Endothelial cell of umbilical vein (primary cell): Measurements from ENCODE around the gene OLIG3. TPM values are rescaled to one million over a fixed set of nuclear protein-coding genes. Genes with fewer than 3 reads are reported as not detected.

Experiments
- BruUV-seq: library from RNA; stranded (reverse); fragments of 400-500 nt; replicated peaks from 2 replicates; lab custom pipeline; 2021; lab: Mats Ljungman, UMichigan
- CTCF ChIA-PET: fragments of 300-600, 350-600 bp; sonication (Branson Sonifier 250); formaldehyde crosslinking; loops from one replicate; lab custom pipeline; 2021; ENCODE audit warnings: antibody characterized with exemption, inconsistent platforms; lab: Charles Lee
- POLR2A ChIA-PET: fragments of 300-600, 350-600 bp; sonication (Branson Sonifier 250); formaldehyde crosslinking; loops from one replicate; lab custom pipeline; 2021; ENCODE audit warnings: antibody characterized with exemption, inconsistent platforms; lab: Charles Lee
- DNase-seq: peaks from one replicate; pipeline ENCODE4 v3.0.0-alpha.2; 2011; ENCODE audit warnings: low read depth, low spot score
- FAIRE-seq: peaks from 2 replicates; lab custom pipeline; 2011; peaks lifted over from hg19 to GRCh38; lab: Jason Lieb, UNC
- H2AFZ ChIP-seq: 2 replicates; pipeline ENCODE4 v1.6.0; 2012; ENCODE audit warnings: low read depth, low read length, control low read depth, inconsistent platforms
- H3K27ac ChIP-seq: 2 replicates; pipeline ENCODE4 v1.5.1; 2011; ENCODE audit warnings: low read depth, mild to moderate bottlenecking, control low read depth, low read length, moderate library complexity; ENCODE audit not compliant: insufficient read depth
- H3K27me3 ChIP-seq, 2 experiments: 2 replicates each; pipeline versions ENCODE4 v1.6.0 to v1.6.1; 2011; ENCODE audit warnings: low read length in 2 of 2, mixed read lengths in 1 of 2; ENCODE audit not compliant: control insufficient read depth in 2 of 2, insufficient read depth in 2 of 2
- H3K36me3 ChIP-seq, 2 experiments: 2 replicates in 1 of 2; 3 replicates in 1 of 2; pipeline ENCODE4 v1.5.1; 2011; ENCODE audit warnings: low read length in 2 of 2, mild to moderate bottlenecking in 1 of 2, moderate library complexity in 1 of 2; ENCODE audit not compliant: control insufficient read depth in 2 of 2, insufficient read depth in 2 of 2; ENCODE audit errors: extremely low read depth in 1 of 2
- H3K4me1 ChIP-seq: 3 replicates; pipeline ENCODE4 v1.5.1; 2011; ENCODE audit warnings: mild to moderate bottlenecking, low read length; ENCODE audit not compliant: control insufficient read depth, insufficient read depth; ENCODE audit errors: extremely low read depth
- H3K4me2 ChIP-seq: 2 replicates; pipeline ENCODE4 v1.6.1; 2011; ENCODE audit warnings: low read length, control low read depth, mixed read lengths; ENCODE audit not compliant: insufficient read depth
- H3K4me3 ChIP-seq, 3 experiments: fragments of 200-600 bp in 1 of 3; sonication (generic), shearing (Covaris generic) in 1 of 3; replicated peaks in 1 of 3; 2 replicates each; pipeline ENCODE4 v1.5.1; 2011 to 2016; ENCODE audit warnings: control low read depth in 3 of 3, low read length in 3 of 3, mild to moderate bottlenecking in 2 of 3, inconsistent platforms in 1 of 3, low read depth in 1 of 3, moderate library complexity in 1 of 3; ENCODE audit not compliant: insufficient read depth in 1 of 3
- H3K79me2 ChIP-seq: 2 replicates; pipeline ENCODE4 v1.6.0; 2012; ENCODE audit warnings: low read length, inconsistent platforms; ENCODE audit not compliant: control insufficient read depth, insufficient read depth
- H3K9ac ChIP-seq: replicated peaks from 2 replicates; pipeline ENCODE3; 2011; ENCODE audit warnings: low read length, control low read depth; ENCODE audit not compliant: insufficient read depth; ENCODE audit errors: extremely low read depth
- H3K9me1 ChIP-seq: replicated peaks from 3 replicates; pipeline ENCODE4 v1.6.0; 2011; ENCODE audit warnings: mild to moderate bottlenecking, low read length; ENCODE audit not compliant: control insufficient read depth, insufficient read depth; ENCODE audit errors: extremely low read depth
- H3K9me3 ChIP-seq: replicated peaks from 2 replicates; pipeline ENCODE4 v1.5.1; 2012; ENCODE audit warnings: low read length, inconsistent platforms; ENCODE audit not compliant: control insufficient read depth, insufficient read depth
- H4K20me1 ChIP-seq: replicated peaks from 2 replicates; pipeline ENCODE3; 2011; ENCODE audit warnings: mild to moderate bottlenecking, low read length; ENCODE audit not compliant: control insufficient read depth, insufficient read depth; ENCODE audit errors: extremely low read depth
- CTCF ChIP-seq, 2 donors: IDR thresholded peaks; 1 replicate in 1 of 2; 2 replicates in 1 of 2; pipeline ENCODE4 v1.5.1; 2011; ENCODE audit warnings: low read length in 2 of 2, mild to moderate bottlenecking in 2 of 2, moderate library complexity in 2 of 2, control low read depth in 1 of 2, inconsistent platforms in 1 of 2, low read depth in 1 of 2; ENCODE audit not compliant: insufficient read depth in 1 of 2; ENCODE audit errors: extremely low read depth in 1 of 2
- EZH2 ChIP-seq: IDR thresholded peaks from 2 replicates; pipeline ENCODE4 v1.6.1; 2012; ENCODE audit warnings: borderline replicate concordance, low read depth, mild to moderate bottlenecking, moderate library complexity, low read length, inconsistent platforms; ENCODE audit not compliant: severe bottlenecking
- FOS ChIP-seq: IDR thresholded peaks from 2 replicates; pipeline ENCODE4 v1.6.1; 2011; ENCODE audit warnings: mild to moderate bottlenecking, low read length, moderate library complexity, borderline replicate concordance; ENCODE audit not compliant: insufficient read depth
- GATA2 ChIP-seq: IDR thresholded peaks from 2 replicates; pipeline ENCODE4 v1.7.0; 2011; ENCODE audit warnings: low read depth, mild to moderate bottlenecking, moderate library complexity, mixed read lengths, low read length; ENCODE audit not compliant: insufficient read length, insufficient read depth
- JUN ChIP-seq: IDR thresholded peaks from 2 replicates; pipeline ENCODE4 v1.6.1; 2011; ENCODE audit warnings: borderline replicate concordance, low read depth; ENCODE audit not compliant: insufficient read length, insufficient read depth
- MAX ChIP-seq: IDR thresholded peaks from 2 replicates; pipeline ENCODE4 v1.6.1; 2011; ENCODE audit not compliant: insufficient read depth, insufficient read length
- MYC ChIP-seq: IDR thresholded peaks from one replicate; pipeline ENCODE4 v1.6.1; 2011; ENCODE audit warnings: mild to moderate bottlenecking, low read depth, low read length
- POLR2A ChIP-seq: IDR thresholded peaks from 2 replicates; pipeline ENCODE4 v1.6.1; 2012; ENCODE audit warnings: low read depth, mild to moderate bottlenecking, control low read depth, low read length
- POLR2AphosphoS5 ChIP-seq: IDR thresholded peaks from 2 replicates; pipeline ENCODE4 v1.6.1; 2012; ENCODE audit warnings: low read depth, mild to moderate bottlenecking, control low read depth, low read length, moderate library complexity; ENCODE audit not compliant: insufficient read depth
- dilution Hi-C: fragments of 300-500 bp; cut with MboI; formaldehyde crosslinking; loops from one replicate; pipeline ENCODE4 v1.15.0; 2019; ENCODE audit warnings: low sequenced_read_pairs; ENCODE audit not compliant: extremely low pct_ligation_motif_present
- intact Hi-C: fragments of 100-400 bp; cut with micrococcal nuclease; formaldehyde crosslinking; loops from one replicate; pipeline ENCODE4 v1.10.0; 2022
- polyA plus RNA-seq, 4 experiments: library from polyadenylated mRNA; depleted of rRNA in 3 of 4; stranded (reverse) in 3 of 4; unstranded in 1 of 4; fragments of >200 nt; gene quantifications; 2 replicates each; pipeline versions ENCODE4 v1.2.1 to v1.2.3, GENCODE V29; 2011 to 2012; ENCODE audit warnings: missing spikeins in 1 of 4
- total RNA-seq: library from RNA; stranded (reverse); gene quantifications from 2 replicates; pipeline ENCODE4 v1.2.3, GENCODE V29; 2021

OLIG3 gene
- total and polyA plus RNA-seq, 2 donors (not counting 3 experiments of a cell fraction or from before 2014, with no cell fraction given), result not detected

- no TSS peak for BruUV-seq
- TF ChIP-seq CTCF (IDR thresholded peaks at IDR 0.05; ENCODE audit: extremely low read depth in 1 of 2, insufficient read depth in 1 of 2, low read depth in 1 of 2, low read length in 2 of 2) (no peak), POLR2A (no peak), EZH2 (no peak), FOS (no peak), POLR2AphosphoS5 (no peak), JUN (no peak), GATA2 (no peak), MYC (no peak), MAX (no peak)
- Histone ChIP-seq H4K20me1 (no peaks in the 10 kb centered on the region), H2AFZ (no peak overlapping the region), H3K4me2 (no peak overlapping the region), H3K9me3 (no peaks in the 10 kb centered on the region), H3K9ac (no peak overlapping the region), H3K36me3 (no peaks in the 10 kb centered on the region), H3K27ac (no peak overlapping the region), H3K4me3 (no peak overlapping the region), H3K79me2 (no peaks in the 10 kb centered on the region), H3K27me3 (no peaks in the 10 kb centered on the region), H3K9me1 (no peaks in the 10 kb centered on the region), H3K4me1 (no peaks in the 10 kb centered on the region)
- DNase-seq (no peak), FAIRE-seq (no peak)
- dilution Hi-C loops (no loop called here), intact Hi-C loops (no loop called here)
- CTCF ChIA-PET, result no interaction called here
- POLR2A ChIA-PET, result no interaction called here
Measured at GRCh38 chr6:137531376-137532092, 37.3 kb upstream of the OLIG3 start.
